HEK293 (cell line): ENCODE results near the gene GADD45G.

Experiments used
- CTCF ChIA-PET: fragments of 350-600 bp; formaldehyde crosslinking; extraction: SDS; loops from one replicate; lab custom pipeline; 2021; ENCODE audit warnings: antibody characterized with exemption; lab: Yijun Ruan, JAX
- POLR2A ChIA-PET: fragments of 300-600 bp; formaldehyde crosslinking; extraction: SDS; loops from one replicate; lab custom pipeline; 2020; ENCODE audit warnings: antibody characterized with exemption, inconsistent platforms; lab: Yijun Ruan, JAX
- H3K27ac ChIP-seq: fragments of 200-500 bp; sonication (Bioruptor generic); 2 replicates; pipeline ENCODE4 v1.5.1; 2014; ENCODE audit warnings: low read depth, low read length, control low read depth, inconsistent platforms; ENCODE audit errors: extremely low read depth
- H3K36me3 ChIP-seq, 2 experiments: fragments of 200-500 bp in 1 of 2; sonication (Bioruptor generic) in 1 of 2; 1 replicate in 1 of 2; 2 replicates in 1 of 2; pipeline ENCODE4 v1.5.1; 2014 to 2017; ENCODE audit warnings: inconsistent platforms in 2 of 2, low read length in 2 of 2; ENCODE audit not compliant: control insufficient read depth in 2 of 2, insufficient read depth in 1 of 2
- H3K4me1 ChIP-seq: fragments of 200-500 bp; sonication (Bioruptor generic); 2 replicates; pipeline ENCODE4 v1.5.1; 2014; ENCODE audit warnings: mild to moderate bottlenecking, low read length, inconsistent platforms; ENCODE audit not compliant: control insufficient read depth, insufficient read depth
- H3K4me3 ChIP-seq: 2 replicates; pipeline ENCODE4 v1.5.1; 2011; ENCODE audit warnings: low read depth, mild to moderate bottlenecking, control low read depth, low read length, moderate library complexity
- H3K9me3 ChIP-seq: fragments of 200-500 bp; sonication (Bioruptor generic); 2 replicates; pipeline ENCODE4 v1.5.1; 2014; ENCODE audit warnings: low read depth, low read length, inconsistent platforms; ENCODE audit not compliant: control insufficient read depth, insufficient read depth
- EGR2 ChIP-seq: fragments of 450-650 bp; formaldehyde crosslinking; IDR thresholded peaks from 2 replicates; pipeline ENCODE4 v1.5.1; 2016; ENCODE audit warnings: low read depth, missing biosample characterization, missing genetic modification characterization
- GFI1B ChIP-seq: fragments of 450-650 bp; formaldehyde crosslinking; IDR thresholded peaks from 2 replicates; pipeline ENCODE4 v1.5.1; 2016; ENCODE audit warnings: missing biosample characterization, missing genetic modification characterization
- HIC1 ChIP-seq: fragments of 450-650 bp; formaldehyde crosslinking; IDR thresholded peaks from 2 replicates; pipeline ENCODE4 v1.5.1; 2016; ENCODE audit warnings: missing biosample characterization, missing genetic modification characterization
- HOXA7 ChIP-seq: sonication (generic); formaldehyde crosslinking; IDR thresholded peaks from 2 replicates; pipeline ENCODE4 v1.8.1; 2022; ENCODE audit warnings: missing genetic modification reagents, borderline replicate concordance
- HOXC10 ChIP-seq: sonication (generic); formaldehyde crosslinking; IDR thresholded peaks from 2 replicates; pipeline ENCODE4 v1.8.1; 2023; ENCODE audit warnings: mild to moderate bottlenecking, missing genetic modification reagents
- TSHZ1 ChIP-seq: fragments of 450-650 bp; formaldehyde crosslinking; IDR thresholded peaks from 2 replicates; pipeline ENCODE4 v1.5.1; 2016; ENCODE audit warnings: missing biosample characterization, missing genetic modification characterization, borderline replicate concordance
- ZBTB21 ChIP-seq: fragments of 450-650 bp; formaldehyde crosslinking; IDR thresholded peaks from 2 replicates; pipeline ENCODE4 v1.5.1; 2017; ENCODE audit warnings: missing biosample characterization, missing genetic modification characterization
- ZNF121 ChIP-seq: fragments of 450-650 bp; formaldehyde crosslinking; IDR thresholded peaks from 2 replicates; pipeline ENCODE4 v1.5.1; 2016; ENCODE audit warnings: missing biosample characterization, missing genetic modification characterization
- ZNF335 ChIP-seq: fragments of 450-650 bp; formaldehyde crosslinking; conservative IDR thresholded peaks from 2 replicates; pipeline ENCODE4 v1.5.1; 2016; ENCODE audit warnings: missing biosample characterization, missing genetic modification characterization
- ZNF341 ChIP-seq: fragments of 450-650 bp; formaldehyde crosslinking; IDR thresholded peaks from 2 replicates; pipeline ENCODE4; 2016; ENCODE audit warnings: low read depth, missing biosample characterization, missing genetic modification characterization
- ZNF391 ChIP-seq: fragments of 450-650 bp; formaldehyde crosslinking; IDR thresholded peaks from 2 replicates; pipeline ENCODE4 v1.5.1; 2016; ENCODE audit warnings: low read depth, missing biosample characterization, missing genetic modification characterization, borderline replicate concordance
- ZNF394 ChIP-seq: fragments of 450-650 bp; formaldehyde crosslinking; IDR thresholded peaks from 2 replicates; pipeline ENCODE4 v1.5.1; 2016; ENCODE audit warnings: missing biosample characterization, missing genetic modification characterization, mild to moderate bottlenecking, moderate library complexity, borderline replicate concordance
- ZNF558 ChIP-seq: fragments of 450-650 bp; formaldehyde crosslinking; IDR thresholded peaks from 2 replicates; pipeline ENCODE4 v1.5.1; 2016; ENCODE audit warnings: missing biosample characterization, missing genetic modification characterization
- ZNF560 ChIP-seq: fragments of 450-650 bp; formaldehyde crosslinking; IDR thresholded peaks from 2 replicates; pipeline ENCODE4 v1.5.1; 2017; ENCODE audit warnings: missing biosample characterization, missing genetic modification characterization, borderline replicate concordance
- ZNF629 ChIP-seq: fragments of 450-650 bp; formaldehyde crosslinking; IDR thresholded peaks from 2 replicates; pipeline ENCODE4 v1.5.1; 2017; ENCODE audit warnings: missing biosample characterization, missing genetic modification characterization
- ZNF677 ChIP-seq: fragments of 450-650 bp; IDR thresholded peaks from 2 replicates; pipeline ENCODE4 v1.5.0; 2018; ENCODE audit warnings: missing biosample characterization, mild to moderate bottlenecking, missing genetic modification characterization, moderate library complexity
- ZNF792 ChIP-seq: fragments of 450-650 bp; formaldehyde crosslinking; IDR thresholded peaks from 2 replicates; pipeline ENCODE4 v1.5.1; 2016; ENCODE audit warnings: missing biosample characterization, missing genetic modification characterization
- TF ChIP-seq, protein P1 (sequence below): fragments of 450-650 bp; formaldehyde crosslinking; IDR thresholded peaks from 2 replicates; pipeline ENCODE4 v1.5.1; 2016; ENCODE audit warnings: missing biosample characterization, missing genetic modification characterization
- TF ChIP-seq, protein P2 (sequence below): fragments of 450-650 bp; formaldehyde crosslinking; IDR thresholded peaks from 2 replicates; pipeline ENCODE4 v1.5.1; 2016; ENCODE audit warnings: missing biosample characterization, missing genetic modification characterization, borderline replicate concordance

GADD45G gene

GRCh38 chr9:89638893-89639292, 34.1 kb downstream of the GADD45G start:
- CTCF ChIA-PET, result no interaction called here
- Histone ChIP-seq H3K4me1 (no peaks in the 10 kb centered on the region), H3K9me3 (no peaks in the 10 kb centered on the region), H3K36me3 (no peaks in the 10 kb centered on the region), H3K4me3 (no peak overlapping the region), H3K27ac (no peak overlapping the region)
- no peak for TF ChIP-seq EGR2 (tag by site-specific recombination)
- POLR2A ChIA-PET, result no interaction called here

GRCh38 chr9:89639367-89639795, 34.6 kb downstream of the GADD45G start:
- Histone ChIP-seq H3K36me3 (no peaks in the 10 kb centered on the region), H3K4me3 (no peak overlapping the region), H3K27ac (no peak overlapping the region), H3K4me1 (no peaks in the 10 kb centered on the region), H3K9me3 (no peaks in the 10 kb centered on the region)
- CTCF ChIA-PET, result no interaction called here
- POLR2A ChIA-PET, result no interaction called here
- TF ChIP-seq GFI1B (tag by site-specific recombination) (no peak), ZNF629 (tag by site-specific recombination) (no peak), ZNF391 (tag by site-specific recombination) (no peak), ZNF341 (tag by site-specific recombination) (no peak), ZBTB21 (tag by site-specific recombination) (no peak), TSHZ1 (no peak), ZNF677 (tag by site-specific recombination) (no peak), ZNF558 (tag by site-specific recombination) (no peak), HIC1 (no peak), ZNF121 (tag by site-specific recombination) (no peak)
- TF ChIP-seq, protein P1, sequence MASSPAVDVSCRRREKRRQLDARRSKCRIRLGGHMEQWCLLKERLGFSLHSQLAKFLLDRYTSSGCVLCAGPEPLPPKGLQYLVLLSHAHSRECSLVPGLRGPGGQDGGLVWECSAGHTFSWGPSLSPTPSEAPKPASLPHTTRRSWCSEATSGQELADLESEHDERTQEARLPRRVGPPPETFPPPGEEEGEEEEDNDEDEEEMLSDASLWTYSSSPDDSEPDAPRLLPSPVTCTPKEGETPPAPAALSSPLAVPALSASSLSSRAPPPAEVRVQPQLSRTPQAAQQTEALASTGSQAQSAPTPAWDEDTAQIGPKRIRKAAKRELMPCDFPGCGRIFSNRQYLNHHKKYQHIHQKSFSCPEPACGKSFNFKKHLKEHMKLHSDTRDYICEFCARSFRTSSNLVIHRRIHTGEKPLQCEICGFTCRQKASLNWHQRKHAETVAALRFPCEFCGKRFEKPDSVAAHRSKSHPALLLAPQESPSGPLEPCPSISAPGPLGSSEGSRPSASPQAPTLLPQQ (tag by site-specific recombination), result no peak
- TF ChIP-seq, all 188 proteins: peak for 0

- no peak overlapping the region for H3K27ac ChIP-seq
- H3K4me3 ChIP-seq, result no peak overlapping the region
- CTCF ChIA-PET, result no interaction called here
- H3K36me3 ChIP-seq, result no peaks in the 10 kb centered on the region
- no peaks in the 10 kb centered on the region for H3K4me1 ChIP-seq
- H3K9me3 ChIP-seq, result no peaks in the 10 kb centered on the region
- POLR2A ChIA-PET, result no interaction called here
- no peak for TF ChIP-seq HOXC10 (CRISPR knock-in tag)
- TF ChIP-seq HOXA7 (CRISPR knock-in tag), result no peak
- TF ChIP-seq, protein P2, sequence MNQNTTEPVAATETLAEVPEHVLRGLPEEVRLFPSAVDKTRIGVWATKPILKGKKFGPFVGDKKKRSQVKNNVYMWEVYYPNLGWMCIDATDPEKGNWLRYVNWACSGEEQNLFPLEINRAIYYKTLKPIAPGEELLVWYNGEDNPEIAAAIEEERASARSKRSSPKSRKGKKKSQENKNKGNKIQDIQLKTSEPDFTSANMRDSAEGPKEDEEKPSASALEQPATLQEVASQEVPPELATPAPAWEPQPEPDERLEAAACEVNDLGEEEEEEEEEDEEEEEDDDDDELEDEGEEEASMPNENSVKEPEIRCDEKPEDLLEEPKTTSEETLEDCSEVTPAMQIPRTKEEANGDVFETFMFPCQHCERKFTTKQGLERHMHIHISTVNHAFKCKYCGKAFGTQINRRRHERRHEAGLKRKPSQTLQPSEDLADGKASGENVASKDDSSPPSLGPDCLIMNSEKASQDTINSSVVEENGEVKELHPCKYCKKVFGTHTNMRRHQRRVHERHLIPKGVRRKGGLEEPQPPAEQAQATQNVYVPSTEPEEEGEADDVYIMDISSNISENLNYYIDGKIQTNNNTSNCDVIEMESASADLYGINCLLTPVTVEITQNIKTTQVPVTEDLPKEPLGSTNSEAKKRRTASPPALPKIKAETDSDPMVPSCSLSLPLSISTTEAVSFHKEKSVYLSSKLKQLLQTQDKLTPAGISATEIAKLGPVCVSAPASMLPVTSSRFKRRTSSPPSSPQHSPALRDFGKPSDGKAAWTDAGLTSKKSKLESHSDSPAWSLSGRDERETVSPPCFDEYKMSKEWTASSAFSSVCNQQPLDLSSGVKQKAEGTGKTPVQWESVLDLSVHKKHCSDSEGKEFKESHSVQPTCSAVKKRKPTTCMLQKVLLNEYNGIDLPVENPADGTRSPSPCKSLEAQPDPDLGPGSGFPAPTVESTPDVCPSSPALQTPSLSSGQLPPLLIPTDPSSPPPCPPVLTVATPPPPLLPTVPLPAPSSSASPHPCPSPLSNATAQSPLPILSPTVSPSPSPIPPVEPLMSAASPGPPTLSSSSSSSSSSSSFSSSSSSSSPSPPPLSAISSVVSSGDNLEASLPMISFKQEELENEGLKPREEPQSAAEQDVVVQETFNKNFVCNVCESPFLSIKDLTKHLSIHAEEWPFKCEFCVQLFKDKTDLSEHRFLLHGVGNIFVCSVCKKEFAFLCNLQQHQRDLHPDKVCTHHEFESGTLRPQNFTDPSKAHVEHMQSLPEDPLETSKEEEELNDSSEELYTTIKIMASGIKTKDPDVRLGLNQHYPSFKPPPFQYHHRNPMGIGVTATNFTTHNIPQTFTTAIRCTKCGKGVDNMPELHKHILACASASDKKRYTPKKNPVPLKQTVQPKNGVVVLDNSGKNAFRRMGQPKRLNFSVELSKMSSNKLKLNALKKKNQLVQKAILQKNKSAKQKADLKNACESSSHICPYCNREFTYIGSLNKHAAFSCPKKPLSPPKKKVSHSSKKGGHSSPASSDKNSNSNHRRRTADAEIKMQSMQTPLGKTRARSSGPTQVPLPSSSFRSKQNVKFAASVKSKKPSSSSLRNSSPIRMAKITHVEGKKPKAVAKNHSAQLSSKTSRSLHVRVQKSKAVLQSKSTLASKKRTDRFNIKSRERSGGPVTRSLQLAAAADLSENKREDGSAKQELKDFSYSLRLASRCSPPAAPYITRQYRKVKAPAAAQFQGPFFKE (tag by site-specific recombination), result no peak
- no peak for TF ChIP-seq ZBTB21 (tag by site-specific recombination)
- TF ChIP-seq ZNF335 (tag by site-specific recombination), result no peak
- no peak for TF ChIP-seq GFI1B (tag by site-specific recombination)
- no peak for TF ChIP-seq ZNF394
- no peak for TF ChIP-seq ZNF792 (tag by site-specific recombination)
- TF ChIP-seq ZNF560 (tag by site-specific recombination), result no peak
Observed at GRCh38 chr9:89639961-89640360, 35.1 kb downstream of the GADD45G start.
